ENCODE data around the gene RREB1.

RREB1 gene

GRCh38 chr6:7164536-7165001 is 56.8 kb downstream of the RREB1 start:
- POLR2A ChIA-PET: no interaction called here
- H3K4me3 ChIP-seq (ENCODE audit: low read depth, low read length): no peak overlapping the region
- no peak overlapping the region for H3K27ac ChIP-seq (ENCODE audit: extremely low read depth, low read depth, low read length)
- CTCF ChIA-PET: interaction anchor here (0.6 to 0.9 kb wide), 3 partner anchors 14 to 925 kb away, joined by 3 read pairs; no protein-coding TSS in a partner anchor
- no peak for TF ChIP-seq ZNF211 (tag by site-specific recombination; IDR thresholded peaks at IDR 0.05; ENCODE audit: low read depth)
- H3K9me3 ChIP-seq (ENCODE audit: control insufficient read depth, insufficient read depth, low read depth, low read length): no peaks in the 10 kb centered on the region
- H3K36me3 ChIP-seq (ENCODE audit: control insufficient read depth in 2 of 2, insufficient read depth in 1 of 2, low read length in 2 of 2): no peaks in the 10 kb centered on the region; a peak in 1 of 3 replicates
- peaks cover 31% of the 10 kb centered on the region for H3K4me1 ChIP-seq (ENCODE audit: control insufficient read depth, insufficient read depth, low read length)

DNA sequence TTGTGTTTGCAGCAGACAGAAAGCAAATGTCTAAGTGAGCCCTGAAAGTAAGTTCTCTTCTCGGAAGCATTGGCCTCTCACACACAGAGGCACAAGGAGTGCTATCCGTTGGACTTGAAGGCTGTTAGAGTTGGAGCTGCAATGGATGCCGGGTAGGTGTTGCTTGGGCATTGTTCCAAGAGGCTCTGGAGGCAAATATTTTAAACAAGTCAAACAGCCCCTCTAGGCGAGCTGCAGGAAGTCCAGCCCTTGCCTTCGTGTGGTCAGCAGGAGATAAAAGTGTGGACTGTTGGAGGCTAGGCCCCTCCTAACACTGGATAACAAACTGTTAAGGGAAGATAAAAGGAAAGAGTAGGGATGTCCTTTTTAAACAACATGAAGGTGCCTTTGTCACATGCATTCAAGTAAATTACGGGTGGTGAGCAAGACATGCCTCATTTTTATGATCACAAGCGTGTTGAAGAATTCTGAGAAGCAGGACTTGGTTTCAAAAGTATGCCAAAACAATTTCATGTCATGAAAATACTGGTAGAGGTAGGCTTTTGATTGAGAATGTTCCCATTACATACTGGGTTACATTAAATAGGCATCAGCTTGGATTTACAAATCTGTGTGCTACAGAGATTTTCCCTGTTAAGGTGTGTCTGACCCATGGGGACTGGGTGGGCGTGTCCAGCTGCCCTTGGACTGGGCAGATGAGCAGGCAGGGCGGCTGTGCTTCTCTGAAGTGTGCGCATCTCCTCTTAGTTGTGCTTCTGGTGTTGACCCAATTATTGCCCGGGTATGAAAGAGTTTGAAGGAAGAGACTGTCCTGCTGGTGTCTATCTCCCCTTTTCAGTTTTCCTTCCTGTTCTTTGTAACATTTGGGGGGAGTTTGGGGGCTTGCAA is 57.5 kb downstream of the RREB1 start:
- ChIA-PET POLR2A (no interaction called here), CTCF (interaction anchor here (0.9 to 2.5 kb wide), 2 partner anchors 15 to 74 kb away, joined by 3 to 13 read pairs; no protein-coding TSS in a partner anchor)
- H3K27ac ChIP-seq (ENCODE audit: extremely low read depth, low read depth, low read length): no peak overlapping the region; the same call in 1 of the 2 replicates

DNA sequence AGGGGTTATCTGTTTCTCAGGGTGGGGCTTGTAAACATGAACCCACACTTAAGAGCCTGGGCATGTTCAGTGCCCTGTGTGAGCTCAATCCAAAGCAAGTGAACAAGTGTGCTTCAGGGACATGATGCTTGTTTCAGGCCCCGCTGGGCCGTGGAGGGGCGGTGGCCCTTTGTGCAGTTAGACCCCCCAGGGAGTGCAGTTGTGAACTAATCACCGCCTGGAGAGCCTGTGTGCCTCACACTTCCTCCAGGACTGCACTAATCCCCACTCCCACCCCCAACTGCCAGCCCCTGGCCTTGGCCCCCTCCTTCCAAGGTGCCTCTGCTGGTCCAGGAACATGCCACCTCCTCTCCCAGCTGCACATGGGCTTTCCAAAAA is 58.1 kb downstream of the RREB1 start:
- Histone ChIP-seq H3K36me3 (ENCODE audit: control insufficient read depth in 2 of 2, insufficient read depth in 1 of 2, low read length in 2 of 2) (no peaks in the 10 kb centered on the region; a peak in 1 of 3 replicates), H3K9me3 (ENCODE audit: control insufficient read depth, insufficient read depth, low read depth, low read length) (no peaks in the 10 kb centered on the region), H3K27ac (ENCODE audit: extremely low read depth, low read depth, low read length) (no peak overlapping the region; the same call in 1 of the 2 replicates), H3K4me1 (ENCODE audit: control insufficient read depth, insufficient read depth, low read length) (peaks cover 25% of the 10 kb centered on the region), H3K4me3 (ENCODE audit: low read depth, low read length) (no peak overlapping the region)
- CTCF ChIA-PET: interaction anchor here (0.6 to 2.5 kb wide), 4 partner anchors 13 to 379 kb away, joined by 3 to 13 read pairs (median 3); no protein-coding TSS in a partner anchor
- TF ChIP-seq, protein P1, sequence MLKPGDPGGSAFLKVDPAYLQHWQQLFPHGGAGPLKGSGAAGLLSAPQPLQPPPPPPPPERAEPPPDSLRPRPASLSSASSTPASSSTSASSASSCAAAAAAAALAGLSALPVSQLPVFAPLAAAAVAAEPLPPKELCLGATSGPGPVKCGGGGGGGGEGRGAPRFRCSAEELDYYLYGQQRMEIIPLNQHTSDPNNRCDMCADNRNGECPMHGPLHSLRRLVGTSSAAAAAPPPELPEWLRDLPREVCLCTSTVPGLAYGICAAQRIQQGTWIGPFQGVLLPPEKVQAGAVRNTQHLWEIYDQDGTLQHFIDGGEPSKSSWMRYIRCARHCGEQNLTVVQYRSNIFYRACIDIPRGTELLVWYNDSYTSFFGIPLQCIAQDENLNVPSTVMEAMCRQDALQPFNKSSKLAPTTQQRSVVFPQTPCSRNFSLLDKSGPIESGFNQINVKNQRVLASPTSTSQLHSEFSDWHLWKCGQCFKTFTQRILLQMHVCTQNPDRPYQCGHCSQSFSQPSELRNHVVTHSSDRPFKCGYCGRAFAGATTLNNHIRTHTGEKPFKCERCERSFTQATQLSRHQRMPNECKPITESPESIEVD (tag by site-specific recombination; IDR thresholded peaks at IDR 0.05): no peak
- peak; percentile 87 for TF ChIP-seq ZIC2 (tag by site-specific recombination; IDR thresholded peaks at IDR 0.05)
- TF ChIP-seq GLIS1 (tag by site-specific recombination; IDR thresholded peaks at IDR 0.05): peak; percentile 90
- POLR2A ChIA-PET: no interaction called here

More for the DNA sequence above, 57.5 kb downstream of the RREB1 start:
- TF ChIP-seq GFI1B (tag by site-specific recombination; IDR thresholded peaks at IDR 0.05) (peak; percentile 25; the same call in 1 of the 2 replicates), ZIC2 (tag by site-specific recombination; IDR thresholded peaks at IDR 0.05) (peak; percentile 72), EGR2 (tag by site-specific recombination; IDR thresholded peaks at IDR 0.05; ENCODE audit: low read depth) (no peak), KLF9 (tag by site-specific recombination; IDR thresholded peaks at IDR 0.05; ENCODE audit: low read depth) (peak; percentile 44; the same call in 1 of the 2 replicates), REPIN1 (tag by site-specific recombination; IDR thresholded peaks at IDR 0.05; ENCODE audit: low read depth) (no peak), SP3 (tag by site-specific recombination; IDR thresholded peaks at IDR 0.05) (no peak)
- TF ChIP-seq, protein P1 (tag by site-specific recombination; IDR thresholded peaks at IDR 0.05): no peak
- TF ChIP-seq, protein P2, sequence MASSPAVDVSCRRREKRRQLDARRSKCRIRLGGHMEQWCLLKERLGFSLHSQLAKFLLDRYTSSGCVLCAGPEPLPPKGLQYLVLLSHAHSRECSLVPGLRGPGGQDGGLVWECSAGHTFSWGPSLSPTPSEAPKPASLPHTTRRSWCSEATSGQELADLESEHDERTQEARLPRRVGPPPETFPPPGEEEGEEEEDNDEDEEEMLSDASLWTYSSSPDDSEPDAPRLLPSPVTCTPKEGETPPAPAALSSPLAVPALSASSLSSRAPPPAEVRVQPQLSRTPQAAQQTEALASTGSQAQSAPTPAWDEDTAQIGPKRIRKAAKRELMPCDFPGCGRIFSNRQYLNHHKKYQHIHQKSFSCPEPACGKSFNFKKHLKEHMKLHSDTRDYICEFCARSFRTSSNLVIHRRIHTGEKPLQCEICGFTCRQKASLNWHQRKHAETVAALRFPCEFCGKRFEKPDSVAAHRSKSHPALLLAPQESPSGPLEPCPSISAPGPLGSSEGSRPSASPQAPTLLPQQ (tag by site-specific recombination; IDR thresholded peaks at IDR 0.05): peak; percentile 56
- TF ChIP-seq, protein P3, sequence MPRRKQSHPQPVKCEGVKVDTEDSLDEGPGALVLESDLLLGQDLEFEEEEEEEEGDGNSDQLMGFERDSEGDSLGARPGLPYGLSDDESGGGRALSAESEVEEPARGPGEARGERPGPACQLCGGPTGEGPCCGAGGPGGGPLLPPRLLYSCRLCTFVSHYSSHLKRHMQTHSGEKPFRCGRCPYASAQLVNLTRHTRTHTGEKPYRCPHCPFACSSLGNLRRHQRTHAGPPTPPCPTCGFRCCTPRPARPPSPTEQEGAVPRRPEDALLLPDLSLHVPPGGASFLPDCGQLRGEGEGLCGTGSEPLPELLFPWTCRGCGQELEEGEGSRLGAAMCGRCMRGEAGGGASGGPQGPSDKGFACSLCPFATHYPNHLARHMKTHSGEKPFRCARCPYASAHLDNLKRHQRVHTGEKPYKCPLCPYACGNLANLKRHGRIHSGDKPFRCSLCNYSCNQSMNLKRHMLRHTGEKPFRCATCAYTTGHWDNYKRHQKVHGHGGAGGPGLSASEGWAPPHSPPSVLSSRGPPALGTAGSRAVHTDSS (tag by site-specific recombination; IDR thresholded peaks at IDR 0.05): no peak
- H3K36me3 ChIP-seq (ENCODE audit: control insufficient read depth in 2 of 2, insufficient read depth in 1 of 2, low read length in 2 of 2): no peaks in the 10 kb centered on the region; a peak in 1 of 3 replicates
- no peak overlapping the region for H3K4me3 ChIP-seq (ENCODE audit: low read depth, low read length)
- H3K4me1 ChIP-seq (ENCODE audit: control insufficient read depth, insufficient read depth, low read length): peaks cover 25% of the 10 kb centered on the region
- no peaks in the 10 kb centered on the region for H3K9me3 ChIP-seq (ENCODE audit: control insufficient read depth, insufficient read depth, low read depth, low read length)
